Sigmoid colon (tissue), 4 donors: Measurements from ENCODE around the gene FOXP1.

Experiments
- EP300 ChIP-seq, 4 donors: sonication (generic); formaldehyde crosslinking; IDR thresholded peaks; one replicate each; pipeline ENCODE4 v1.6.1; 2017; ENCODE audit warnings: antibody characterized with exemption in 4 of 4
- POLR2A ChIP-seq, 2 donors: fragments of 450-650 bp; IDR thresholded peaks; one replicate each; pipeline ENCODE4 v1.6.1; 2016; ENCODE audit warnings: antibody characterized with exemption in 2 of 2, mild to moderate bottlenecking in 2 of 2, moderate library complexity in 2 of 2
- POLR2AphosphoS5 ChIP-seq, 4 donors: sonication (generic); formaldehyde crosslinking; IDR thresholded peaks; one replicate each; pipeline ENCODE4 v1.6.1; 2017; ENCODE audit warnings: antibody characterized with exemption in 4 of 4
- TF ChIP-seq, protein P1 (sequence below), 4 experiments: fragments of 450-650 bp in 3 of 4; fragments of 200-600 bp in 1 of 4; IDR thresholded peaks; one replicate each; pipeline ENCODE4 v1.5.1; 2016 to 2019; ENCODE audit warnings: antibody characterized with exemption in 4 of 4, mild to moderate bottlenecking in 3 of 4, moderate library complexity in 2 of 4

DNA sequence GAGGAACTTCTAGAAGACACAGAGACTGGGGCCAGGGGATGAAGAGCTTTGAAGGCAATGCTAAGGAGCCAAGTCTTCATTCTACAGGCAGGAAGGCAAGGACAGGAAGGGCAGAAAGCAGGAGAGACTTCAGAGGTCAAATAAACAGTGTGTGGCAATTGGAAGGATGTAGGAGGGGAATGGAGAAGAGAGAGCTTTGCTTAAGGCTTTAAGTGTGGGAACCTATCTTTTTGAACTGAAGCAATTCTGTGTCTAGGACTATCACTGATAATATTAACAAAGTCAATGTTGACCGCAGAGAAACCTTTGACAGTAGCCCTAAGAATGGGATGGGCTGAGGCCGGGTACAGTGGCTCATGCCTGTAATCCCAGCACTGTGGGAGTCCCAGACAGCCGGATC is 325.0 kb downstream of the FOXP1 start:
- TF ChIP-seq, protein P1, sequence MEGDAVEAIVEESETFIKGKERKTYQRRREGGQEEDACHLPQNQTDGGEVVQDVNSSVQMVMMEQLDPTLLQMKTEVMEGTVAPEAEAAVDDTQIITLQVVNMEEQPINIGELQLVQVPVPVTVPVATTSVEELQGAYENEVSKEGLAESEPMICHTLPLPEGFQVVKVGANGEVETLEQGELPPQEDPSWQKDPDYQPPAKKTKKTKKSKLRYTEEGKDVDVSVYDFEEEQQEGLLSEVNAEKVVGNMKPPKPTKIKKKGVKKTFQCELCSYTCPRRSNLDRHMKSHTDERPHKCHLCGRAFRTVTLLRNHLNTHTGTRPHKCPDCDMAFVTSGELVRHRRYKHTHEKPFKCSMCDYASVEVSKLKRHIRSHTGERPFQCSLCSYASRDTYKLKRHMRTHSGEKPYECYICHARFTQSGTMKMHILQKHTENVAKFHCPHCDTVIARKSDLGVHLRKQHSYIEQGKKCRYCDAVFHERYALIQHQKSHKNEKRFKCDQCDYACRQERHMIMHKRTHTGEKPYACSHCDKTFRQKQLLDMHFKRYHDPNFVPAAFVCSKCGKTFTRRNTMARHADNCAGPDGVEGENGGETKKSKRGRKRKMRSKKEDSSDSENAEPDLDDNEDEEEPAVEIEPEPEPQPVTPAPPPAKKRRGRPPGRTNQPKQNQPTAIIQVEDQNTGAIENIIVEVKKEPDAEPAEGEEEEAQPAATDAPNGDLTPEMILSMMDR (IDR thresholded peaks at IDR 0.05), result no peak
- TF ChIP-seq POLR2A (IDR thresholded peaks at IDR 0.05), result no peak
- no peak for TF ChIP-seq POLR2AphosphoS5 (IDR thresholded peaks at IDR 0.05)
- no peak for TF ChIP-seq EP300 (IDR thresholded peaks at IDR 0.05)
